Nephron (organoid): ENCODE data around the gene ZNF821.
"Not testable (repeated sequence)": the region's sequence is repeated elsewhere in the genome, so short reads cannot be mapped to it uniquely, and the experiment has no call there.

Experiments
- H3K27ac Mint-ChIP-seq, 3 experiments: 2 replicates each; pipeline ENCODE4 v1.8.0; 2020; ENCODE audit warnings: mixed read lengths in 3 of 3, mild to moderate bottlenecking in 2 of 3, moderate library complexity in 1 of 3
- H3K27me3 Mint-ChIP-seq: 2 replicates; pipeline ENCODE4 v1.8.0; 2021; ENCODE audit warnings: low read depth, mild to moderate bottlenecking, moderate library complexity, mixed read lengths
- H3K36me3 Mint-ChIP-seq: 2 replicates; pipeline ENCODE4 v1.8.0; 2020; ENCODE audit warnings: low read depth, mixed read lengths
- H3K4me1 Mint-ChIP-seq: 2 replicates; pipeline ENCODE4 v1.8.0; 2020; ENCODE audit warnings: mixed read lengths
- H3K4me3 Mint-ChIP-seq, 3 experiments: 2 replicates each; pipeline ENCODE4 v1.8.0; 2020; ENCODE audit warnings: mild to moderate bottlenecking in 3 of 3, mixed read lengths in 3 of 3, moderate library complexity in 2 of 3
- H3K9me3 Mint-ChIP-seq: 2 replicates; pipeline ENCODE4 v1.8.0; 2020; ENCODE audit warnings: mixed read lengths
- CTCF ChIP-seq, 3 experiments: fragments of 200-600 bp; sonication (generic); IDR thresholded peaks; one replicate each; pipeline ENCODE4 v1.5.0; 2021; ENCODE audit warnings: antibody characterized with exemption in 3 of 3; ENCODE audit not compliant: unreplicated experiment in 3 of 3

Gene ZNF821

GRCh38 chr16:71834291-71834690 is 49.7 kb downstream of the ZNF821 start:
- no peaks in the 10 kb centered on the region for H3K9me3 Mint-ChIP-seq
- H3K27me3 Mint-ChIP-seq = no peaks in the 10 kb centered on the region

GRCh38 chr16:71832112-71832511 is 51.9 kb downstream of the ZNF821 start:
- not testable (repeated sequence) for H3K27ac Mint-ChIP-seq, H3K9me3 Mint-ChIP-seq, H3K4me1 Mint-ChIP-seq, H3K36me3 Mint-ChIP-seq, H3K4me3 Mint-ChIP-seq, H3K27me3 Mint-ChIP-seq

More at GRCh38 chr16:71834291-71834690, 49.7 kb downstream of the ZNF821 start:
- Mint-ChIP-seq H3K4me1 (peaks cover 5% of the 10 kb centered on the region), H3K27ac (peak overlapping the region; percentile 82 to 89 (median 86)), H3K4me3 (no peak overlapping the region), H3K36me3 (no peaks in the 10 kb centered on the region)
- no peak for TF ChIP-seq CTCF (IDR thresholded peaks at IDR 0.05; ENCODE audit: unreplicated experiment in 3 of 3)

GRCh38 chr16:71831698-71832097 is 52.3 kb downstream of the ZNF821 start:
- not testable (repeated sequence) for H3K4me1 Mint-ChIP-seq

GRCh38 chr16:71830359-71830758 is 53.6 kb downstream of the ZNF821 start:
- Mint-ChIP-seq H3K36me3 (no peaks in the 10 kb centered on the region), H3K4me1 (peaks cover 5% of the 10 kb centered on the region), H3K27me3 (no peaks in the 10 kb centered on the region), H3K4me3 (no peak overlapping the region), H3K9me3 (no peaks in the 10 kb centered on the region), H3K27ac (no peak overlapping the region)
- TF ChIP-seq CTCF (IDR thresholded peaks at IDR 0.05; ENCODE audit: unreplicated experiment in 3 of 3) = no peak

More at GRCh38 chr16:71831698-71832097, 52.3 kb downstream of the ZNF821 start:
- not testable (repeated sequence) for H3K36me3 Mint-ChIP-seq, H3K9me3 Mint-ChIP-seq, H3K4me3 Mint-ChIP-seq, H3K27me3 Mint-ChIP-seq, H3K27ac Mint-ChIP-seq

- H3K9me3 Mint-ChIP-seq = no peaks in the 10 kb centered on the region
- no peak for TF ChIP-seq CTCF (IDR thresholded peaks at IDR 0.05; ENCODE audit: unreplicated experiment in 3 of 3)
- no peak overlapping the region for H3K27ac Mint-ChIP-seq
- no peaks in the 10 kb centered on the region for H3K36me3 Mint-ChIP-seq
- no peak overlapping the region for H3K4me3 Mint-ChIP-seq
- no peaks in the 10 kb centered on the region for H3K4me1 Mint-ChIP-seq
- H3K27me3 Mint-ChIP-seq = no peaks in the 10 kb centered on the region
Observed at GRCh38 chr16:71826533-71827017, 57.4 kb downstream of the ZNF821 start.

- not testable (repeated sequence) for H3K4me1 Mint-ChIP-seq, H3K36me3 Mint-ChIP-seq, H3K27me3 Mint-ChIP-seq, H3K4me3 Mint-ChIP-seq, H3K9me3 Mint-ChIP-seq
- peak overlapping the region; percentile 54 to 87 (median 74) for H3K27ac Mint-ChIP-seq
Observed at GRCh38 chr16:71817155-71817500, 66.9 kb downstream of the ZNF821 start.

GRCh38 chr16:71811261-71811803 is 72.7 kb downstream of the ZNF821 start:
- H3K9me3 Mint-ChIP-seq = no peaks in the 10 kb centered on the region
- no peaks in the 10 kb centered on the region for H3K27me3 Mint-ChIP-seq
- no peaks in the 10 kb centered on the region for H3K36me3 Mint-ChIP-seq
- TF ChIP-seq CTCF (IDR thresholded peaks at IDR 0.05; ENCODE audit: unreplicated experiment in 3 of 3) = no peak
- H3K27ac Mint-ChIP-seq = peak overlapping the region in 2 of 3 experiments; percentile 65 to 69
- H3K4me1 Mint-ChIP-seq = peaks cover 6% of the 10 kb centered on the region
- peak overlapping the region in 2 of 3 experiments; percentile 50 to 53 for H3K4me3 Mint-ChIP-seq

GRCh38 chr16:71810155-71810530 is 73.8 kb downstream of the ZNF821 start:
- H3K4me3 Mint-ChIP-seq = peak overlapping the region; percentile 95 to 99 (median 98)
- not testable (repeated sequence) for H3K27me3 Mint-ChIP-seq, H3K9me3 Mint-ChIP-seq, H3K36me3 Mint-ChIP-seq, H3K4me1 Mint-ChIP-seq
- peak overlapping the region; percentile 97 to 100 (median 100) for H3K27ac Mint-ChIP-seq
